ENCODE data around the gene SLC26A1. TPM values are rescaled to one million over a fixed set of nuclear protein-coding genes. Genes with fewer than 3 reads are reported as not detected.

Gene SLC26A1
- total RNA-seq, 2 experiments from 2014 or later, result 0.20 TPM; not detected in 1

GRCh38 chr4:1023075-1023640 lies 30.0 kb upstream of the SLC26A1 start:
- no peaks in the 10 kb centered on the region for H3K9me3 Mint-ChIP-seq
- no peak overlapping the region for H3K27ac Mint-ChIP-seq
- no peak overlapping the region for H3K4me3 Mint-ChIP-seq
- H3K36me3 Mint-ChIP-seq (ENCODE audit: low read depth), result no peaks in the 10 kb centered on the region
- no peaks in the 10 kb centered on the region for H3K27me3 Mint-ChIP-seq
- DNase-seq, result no peak
- CTCF ChIA-PET, result no interaction called here
- POLR2A ChIA-PET, result no interaction called here
- H3K4me1 Mint-ChIP-seq, result peaks cover 10% of the 10 kb centered on the region

DNA sequence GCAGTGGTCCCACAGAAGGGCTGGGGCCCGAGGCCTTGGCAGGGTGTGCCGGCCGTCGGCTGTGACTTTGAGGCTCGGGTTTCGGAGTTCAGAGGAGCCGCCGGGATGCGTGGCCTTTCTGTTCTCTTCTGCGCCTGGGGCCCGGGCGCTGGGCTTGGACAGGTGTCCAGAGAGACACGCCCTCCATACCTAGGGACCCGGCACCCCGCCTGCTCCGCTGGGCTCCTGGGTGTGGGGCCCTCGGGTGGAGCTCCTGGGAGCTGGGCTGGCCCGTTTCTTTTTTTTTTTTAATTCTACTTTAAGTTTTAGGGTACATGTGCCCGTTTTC lies 29.5 kb upstream of the SLC26A1 start:
- Mint-ChIP-seq H3K27me3 (no peaks in the 10 kb centered on the region), H3K9me3 (no peaks in the 10 kb centered on the region), H3K4me3 (no peak overlapping the region), H3K27ac (no peak overlapping the region), H3K36me3 (ENCODE audit: low read depth) (no peaks in the 10 kb centered on the region), H3K4me1 (peaks cover 10% of the 10 kb centered on the region)
- ChIA-PET POLR2A (no interaction called here), CTCF (no interaction called here)
- no peak for DNase-seq

DNA sequence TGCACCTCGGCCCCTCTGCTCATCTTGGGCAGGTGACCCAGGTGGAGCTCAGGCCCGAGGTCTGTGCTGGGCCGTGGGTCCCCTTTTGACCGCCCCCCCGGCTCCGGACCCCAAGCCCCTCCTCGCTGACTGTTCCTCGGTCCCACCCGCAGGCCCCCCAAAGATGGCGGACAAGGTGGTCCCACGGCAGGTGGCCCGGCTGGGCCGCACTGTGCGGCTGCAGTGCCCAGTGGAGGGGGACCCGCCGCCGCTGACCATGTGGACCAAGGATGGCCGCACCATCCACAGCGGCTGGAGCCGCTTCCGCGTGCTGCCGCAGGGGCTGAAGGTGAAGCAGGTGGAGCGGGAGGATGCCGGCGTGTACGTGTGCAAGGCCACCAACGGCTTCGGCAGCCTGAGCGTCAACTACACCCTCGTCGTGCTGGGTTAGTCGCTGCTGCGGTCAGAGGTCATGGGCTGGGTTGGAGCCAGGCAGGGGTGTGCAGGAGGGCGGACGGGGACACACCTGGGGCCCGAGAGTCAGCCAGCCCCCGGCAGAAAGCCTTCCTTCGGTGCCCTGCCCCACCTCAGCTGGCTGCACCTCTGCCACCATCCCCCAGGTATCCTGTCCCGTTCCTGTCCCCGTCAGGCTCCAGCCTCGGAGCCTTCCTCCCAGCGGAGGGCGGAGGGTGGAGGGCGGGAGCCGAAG lies 29.0 kb upstream of the SLC26A1 start:
- no peak overlapping the region for H3K27ac Mint-ChIP-seq
- CTCF ChIA-PET, result no interaction called here
- H3K4me3 Mint-ChIP-seq, result no peak overlapping the region
- H3K27me3 Mint-ChIP-seq, result no peaks in the 10 kb centered on the region
- no peak for DNase-seq
- POLR2A ChIA-PET, result no interaction called here
- no peaks in the 10 kb centered on the region for H3K9me3 Mint-ChIP-seq
- no peaks in the 10 kb centered on the region for H3K36me3 Mint-ChIP-seq (ENCODE audit: low read depth)
- H3K4me1 Mint-ChIP-seq, result peaks cover 10% of the 10 kb centered on the region

DNA sequence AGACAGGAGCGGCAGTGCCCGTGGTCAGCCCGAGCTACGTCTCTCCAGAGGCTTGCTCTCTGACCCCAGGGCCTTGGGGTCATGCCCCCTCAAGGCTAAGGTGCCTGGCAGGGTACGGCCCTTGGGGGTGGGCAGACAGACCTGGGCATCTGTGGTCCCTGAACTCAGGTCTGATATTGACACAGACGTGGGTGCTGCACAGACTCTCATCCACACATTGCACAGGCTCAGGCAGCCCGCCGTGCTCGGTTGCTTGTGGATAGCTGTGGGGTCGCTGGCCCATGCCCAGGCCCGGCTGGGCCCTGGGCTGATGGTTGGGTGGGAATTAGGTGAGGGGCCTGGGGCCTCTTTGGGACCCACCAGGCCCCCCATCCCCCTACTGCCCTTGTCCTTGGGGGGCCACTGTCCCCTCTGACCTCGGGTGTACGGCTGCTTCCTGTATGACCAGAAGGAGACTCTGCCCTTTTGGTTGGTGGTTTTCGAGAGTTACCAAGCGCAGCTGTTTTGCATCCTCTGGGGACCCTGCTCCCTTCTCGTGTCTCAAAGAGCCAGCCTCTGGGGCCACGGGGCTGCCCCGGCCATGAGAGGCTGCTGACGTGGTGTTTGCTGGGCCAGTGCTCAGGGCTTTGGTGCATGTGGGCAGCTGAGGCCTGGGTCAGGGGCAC lies 28.3 kb upstream of the SLC26A1 start:
- H3K4me3 Mint-ChIP-seq, result no peak overlapping the region
- H3K27ac Mint-ChIP-seq, result no peak overlapping the region
- no peaks in the 10 kb centered on the region for H3K36me3 Mint-ChIP-seq (ENCODE audit: low read depth)
- H3K27me3 Mint-ChIP-seq, result no peaks in the 10 kb centered on the region
- H3K4me1 Mint-ChIP-seq, result peaks cover 10% of the 10 kb centered on the region
- ChIA-PET POLR2A (no interaction called here), CTCF (no interaction called here)
- H3K9me3 Mint-ChIP-seq, result no peaks in the 10 kb centered on the region
- DNase-seq, result no peak

- no peak overlapping the region for H3K27ac Mint-ChIP-seq
- CTCF ChIA-PET, result no interaction called here
Measured at GRCh38 chr4:1019729-1020470, 26.7 kb upstream of the SLC26A1 start.

GRCh38 chr4:1019320-1019719 lies 26.1 kb upstream of the SLC26A1 start:
- H3K27me3 Mint-ChIP-seq, result no peaks in the 10 kb centered on the region
- H3K4me3 Mint-ChIP-seq, result no peak overlapping the region
- H3K9me3 Mint-ChIP-seq, result no peaks in the 10 kb centered on the region
- CTCF ChIA-PET, result no interaction called here
- H3K36me3 Mint-ChIP-seq (ENCODE audit: low read depth), result no peaks in the 10 kb centered on the region
- H3K4me1 Mint-ChIP-seq, result peaks cover 3% of the 10 kb centered on the region
- POLR2A ChIA-PET, result no interaction called here
- no peak overlapping the region for H3K27ac Mint-ChIP-seq
- no peak for DNase-seq

More at GRCh38 chr4:1019729-1020470, 26.7 kb upstream of the SLC26A1 start:
- POLR2A ChIA-PET, result no interaction called here
- DNase-seq, result no peak
- Mint-ChIP-seq H3K9me3 (no peaks in the 10 kb centered on the region), H3K4me1 (peaks cover 3% of the 10 kb centered on the region), H3K27me3 (no peaks in the 10 kb centered on the region), H3K36me3 (ENCODE audit: low read depth) (no peaks in the 10 kb centered on the region), H3K4me3 (no peak overlapping the region)

- H3K9me3 Mint-ChIP-seq, result no peaks in the 10 kb centered on the region
- POLR2A ChIA-PET, result no interaction called here
Measured at GRCh38 chr4:1018147-1019020, 25.2 kb upstream of the SLC26A1 start.

DNA sequence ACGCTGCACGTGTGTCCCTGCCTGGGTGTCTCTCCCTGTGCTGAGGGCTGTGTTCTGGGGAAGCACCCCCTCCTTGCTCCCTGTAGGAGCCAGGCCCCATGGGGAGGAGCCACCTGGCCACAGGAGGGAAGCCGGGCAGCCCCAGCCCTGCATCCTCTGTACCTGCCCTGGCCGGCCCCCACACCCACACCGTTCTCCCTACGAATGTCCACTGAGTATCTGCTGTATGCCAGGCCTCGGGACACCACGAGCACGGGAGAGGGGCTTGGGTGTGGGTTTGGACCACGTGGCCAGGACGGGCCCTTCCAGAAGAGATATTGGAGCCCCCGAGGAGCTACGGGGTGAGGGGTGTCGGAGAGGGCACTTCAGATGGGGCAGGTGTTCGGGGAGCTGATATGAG lies 24.5 kb upstream of the SLC26A1 start:
- Mint-ChIP-seq H3K27me3 (no peaks in the 10 kb centered on the region), H3K36me3 (ENCODE audit: low read depth) (no peaks in the 10 kb centered on the region), H3K9me3 (no peaks in the 10 kb centered on the region), H3K27ac (no peak overlapping the region), H3K4me1 (peaks cover 7% of the 10 kb centered on the region), H3K4me3 (no peak overlapping the region)
- ChIA-PET CTCF (no interaction called here), POLR2A (no interaction called here)
- DNase-seq, result no peak

More at GRCh38 chr4:1018147-1019020, 25.2 kb upstream of the SLC26A1 start:
- CTCF ChIA-PET, result no interaction called here
- Mint-ChIP-seq H3K4me3 (no peak overlapping the region), H3K4me1 (peaks cover 7% of the 10 kb centered on the region), H3K27me3 (no peaks in the 10 kb centered on the region), H3K36me3 (ENCODE audit: low read depth) (no peaks in the 10 kb centered on the region), H3K27ac (no peak overlapping the region)
- DNase-seq, result no peak

GRCh38 chr4:1017211-1017610 lies 24.0 kb upstream of the SLC26A1 start:
- H3K9me3 Mint-ChIP-seq, result no peaks in the 10 kb centered on the region

DNA sequence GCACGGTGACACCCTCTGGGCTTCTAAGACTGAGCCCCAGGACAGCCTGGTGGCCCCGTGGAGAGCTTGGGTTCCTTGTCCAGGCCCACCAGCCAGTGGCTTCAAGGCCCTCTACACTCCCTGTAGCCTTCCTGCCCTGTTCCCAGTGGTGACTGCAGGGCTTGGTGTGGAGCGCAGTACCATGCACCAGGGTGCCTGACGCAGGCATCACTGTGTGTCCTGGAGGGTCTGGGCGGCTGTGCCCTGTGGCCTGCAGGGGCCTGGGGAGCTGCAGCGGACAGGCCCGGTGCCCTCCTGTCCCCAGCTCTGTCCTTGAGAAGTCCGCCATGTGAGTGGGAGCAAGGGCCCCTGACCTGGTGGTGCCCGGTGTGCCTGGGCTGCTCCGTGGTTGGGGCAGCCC lies 22.5 kb upstream of the SLC26A1 start:
- Mint-ChIP-seq H3K9me3 (no peaks in the 10 kb centered on the region), H3K27ac (no peak overlapping the region), H3K4me1 (peaks cover 7% of the 10 kb centered on the region), H3K36me3 (ENCODE audit: low read depth) (no peaks in the 10 kb centered on the region), H3K4me3 (no peak overlapping the region), H3K27me3 (no peaks in the 10 kb centered on the region)
- no peak for DNase-seq
- ChIA-PET POLR2A (no interaction called here), CTCF (no interaction called here)

More at GRCh38 chr4:1017211-1017610, 24.0 kb upstream of the SLC26A1 start:
- Mint-ChIP-seq H3K27ac (no peak overlapping the region), H3K4me1 (peaks cover 7% of the 10 kb centered on the region), H3K4me3 (no peak overlapping the region), H3K27me3 (no peaks in the 10 kb centered on the region), H3K36me3 (ENCODE audit: low read depth) (no peaks in the 10 kb centered on the region)
- POLR2A ChIA-PET, result no interaction called here
- no peak for DNase-seq
- CTCF ChIA-PET, result no interaction called here

DNA sequence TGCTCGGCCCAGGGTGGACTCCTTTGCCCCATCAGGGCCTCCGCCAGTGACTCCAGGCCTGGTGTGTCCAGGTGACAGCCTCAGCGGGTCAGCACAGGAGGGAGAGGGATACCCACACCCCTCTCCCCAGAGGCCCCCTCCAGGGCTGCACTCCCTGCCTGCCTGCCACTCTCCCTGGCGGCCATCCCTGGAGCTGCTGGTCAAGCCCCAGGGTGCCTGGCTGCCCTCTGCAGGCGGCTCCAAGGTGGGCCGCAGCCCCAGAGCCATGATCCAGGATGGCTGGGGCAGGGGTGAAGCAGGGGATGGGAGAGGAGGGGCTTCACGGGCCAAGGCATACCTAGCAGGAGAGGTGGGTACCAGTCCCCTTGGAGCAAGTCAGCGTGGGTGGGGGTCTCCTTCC lies 22.0 kb upstream of the SLC26A1 start:
- no peaks in the 10 kb centered on the region for H3K9me3 Mint-ChIP-seq
- POLR2A ChIA-PET, result no interaction called here
- no peak for DNase-seq
- CTCF ChIA-PET, result no interaction called here
- no peaks in the 10 kb centered on the region for H3K36me3 Mint-ChIP-seq (ENCODE audit: low read depth)
- H3K27ac Mint-ChIP-seq, result no peak overlapping the region
- H3K4me3 Mint-ChIP-seq, result no peak overlapping the region
- H3K4me1 Mint-ChIP-seq, result peaks cover 12% of the 10 kb centered on the region
- H3K27me3 Mint-ChIP-seq, result no peaks in the 10 kb centered on the region

GRCh38 chr4:1014291-1015167 lies 21.3 kb upstream of the SLC26A1 start:
- DNase-seq, result no peak
- Mint-ChIP-seq H3K4me1 (peaks cover 9% of the 10 kb centered on the region), H3K27me3 (no peaks in the 10 kb centered on the region), H3K4me3 (no peak overlapping the region), H3K27ac (no peak overlapping the region), H3K9me3 (no peaks in the 10 kb centered on the region), H3K36me3 (ENCODE audit: low read depth) (no peaks in the 10 kb centered on the region)
- CTCF ChIA-PET, result no interaction called here
- POLR2A ChIA-PET, result no interaction called here
